Breast epithelium (tissue), 3 donors: ENCODE data around the gene NEGR1.

Source experiments
- CTCF ChIP-seq, 3 donors: fragments of 450-650 bp; IDR thresholded peaks; one replicate each; pipeline ENCODE4 v1.5.1; 2016 to 2017; ENCODE audit warnings: antibody characterized with exemption in 3 of 3, mild to moderate bottlenecking in 3 of 3, moderate library complexity in 3 of 3
- POLR2A ChIP-seq: fragments of 450-650 bp; IDR thresholded peaks from one replicate; pipeline ENCODE4 v1.6.1; 2016; ENCODE audit warnings: antibody characterized with exemption, mild to moderate bottlenecking, moderate library complexity
- POLR2AphosphoS5 ChIP-seq, 3 donors: sonication (generic); formaldehyde crosslinking; IDR thresholded peaks; one replicate each; pipeline ENCODE4 v1.6.1; 2017; ENCODE audit warnings: antibody characterized with exemption in 3 of 3

GRCh38 chr1:71641903-71642302, 640.4 kb downstream of the NEGR1 start:
- TF ChIP-seq CTCF (IDR thresholded peaks at IDR 0.05): no peak
- no peak for TF ChIP-seq POLR2AphosphoS5 (IDR thresholded peaks at IDR 0.05)
- TF ChIP-seq POLR2A: no peak
